Uterus (tissue), 2 donors: ENCODE data around the gene EFS.

ENCODE experiments used
- POLR2A ChIP-seq, 2 donors: fragments of 450-650 bp; IDR thresholded peaks; one replicate each; pipeline ENCODE4 v1.6.1; 2016; ENCODE audit warnings: antibody characterized with exemption in 2 of 2, mild to moderate bottlenecking in 1 of 2, moderate library complexity in 1 of 2
- TF ChIP-seq, protein P1 (sequence below), 4 experiments: fragments of 200-600 bp in 2 of 4; fragments of 450-650 bp in 2 of 4; sonication (generic) in 2 of 4; IDR thresholded peaks; one replicate each; pipeline ENCODE4 v1.5.1; 2016 to 2019; ENCODE audit warnings: antibody characterized with exemption in 4 of 4, mild to moderate bottlenecking in 2 of 4, moderate library complexity in 1 of 4

DNA sequence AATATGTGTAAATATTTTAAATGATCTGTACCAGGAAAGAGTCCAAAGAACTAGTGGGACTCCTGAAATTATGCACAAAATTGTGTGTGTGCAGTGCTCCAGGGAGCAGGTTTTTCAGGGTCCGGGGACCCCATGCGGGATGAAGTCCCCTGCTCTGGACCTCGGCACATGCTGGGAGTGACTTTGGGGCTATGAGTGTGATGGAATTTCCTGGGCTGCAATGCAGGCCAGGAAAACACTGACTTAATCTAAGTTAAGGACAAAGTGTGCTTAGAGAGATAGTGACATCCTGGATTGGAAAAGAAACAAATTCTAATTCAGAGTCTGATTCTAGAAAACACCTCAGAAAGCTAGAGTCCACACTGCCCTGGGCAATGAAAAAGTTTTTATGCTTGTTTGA is 49.3 kb upstream of the EFS start:
- no peak for TF ChIP-seq POLR2A (IDR thresholded peaks at IDR 0.05)
- TF ChIP-seq, protein P1, sequence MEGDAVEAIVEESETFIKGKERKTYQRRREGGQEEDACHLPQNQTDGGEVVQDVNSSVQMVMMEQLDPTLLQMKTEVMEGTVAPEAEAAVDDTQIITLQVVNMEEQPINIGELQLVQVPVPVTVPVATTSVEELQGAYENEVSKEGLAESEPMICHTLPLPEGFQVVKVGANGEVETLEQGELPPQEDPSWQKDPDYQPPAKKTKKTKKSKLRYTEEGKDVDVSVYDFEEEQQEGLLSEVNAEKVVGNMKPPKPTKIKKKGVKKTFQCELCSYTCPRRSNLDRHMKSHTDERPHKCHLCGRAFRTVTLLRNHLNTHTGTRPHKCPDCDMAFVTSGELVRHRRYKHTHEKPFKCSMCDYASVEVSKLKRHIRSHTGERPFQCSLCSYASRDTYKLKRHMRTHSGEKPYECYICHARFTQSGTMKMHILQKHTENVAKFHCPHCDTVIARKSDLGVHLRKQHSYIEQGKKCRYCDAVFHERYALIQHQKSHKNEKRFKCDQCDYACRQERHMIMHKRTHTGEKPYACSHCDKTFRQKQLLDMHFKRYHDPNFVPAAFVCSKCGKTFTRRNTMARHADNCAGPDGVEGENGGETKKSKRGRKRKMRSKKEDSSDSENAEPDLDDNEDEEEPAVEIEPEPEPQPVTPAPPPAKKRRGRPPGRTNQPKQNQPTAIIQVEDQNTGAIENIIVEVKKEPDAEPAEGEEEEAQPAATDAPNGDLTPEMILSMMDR (IDR thresholded peaks at IDR 0.05), result no peak
